HepG2 (cell line): ENCODE results near the gene DAPK3. TPM values are rescaled to one million over a fixed set of nuclear protein-coding genes. Genes with fewer than 3 reads are reported as not detected.
A peak's percentile ranks its signal among the peaks of the same experiment; 100 is the strongest.

Experiments used
- AHR ChIP-seq: IDR thresholded peaks from 2 replicates; pipeline ENCODE4 v1.6.1; 2018; ENCODE audit warnings: missing genetic modification reagents, missing compliant biosample characterization
- BCLAF1 ChIP-seq: fragments of 450-650 bp; IDR thresholded peaks from 2 replicates; pipeline ENCODE4 v1.6.1; 2017; ENCODE audit warnings: mild to moderate bottlenecking
- ELF3 ChIP-seq: IDR thresholded peaks from 2 replicates; pipeline ENCODE4 v1.6.1; 2016; ENCODE audit warnings: missing genetic modification reagents, missing compliant biosample characterization
- NKX3-1 ChIP-seq: sonication (generic); formaldehyde crosslinking; IDR thresholded peaks from 2 replicates; pipeline ENCODE4 v1.5.0; 2020; ENCODE audit warnings: missing genetic modification reagents
- TFE3 ChIP-seq: IDR thresholded peaks from 2 replicates; pipeline ENCODE4 v1.6.1; 2016
- ZBTB7A ChIP-seq: sonication (generic); formaldehyde crosslinking; IDR thresholded peaks from 2 replicates; pipeline ENCODE4 v1.8.0; 2022; ENCODE audit warnings: mild to moderate bottlenecking, missing genetic modification reagents
- ZFYVE20 ChIP-seq: sonication (generic); formaldehyde crosslinking; IDR thresholded peaks from 2 replicates; pipeline ENCODE4 v1.8.0; 2023; ENCODE audit warnings: low read depth, mild to moderate bottlenecking, moderate library complexity, missing genetic modification reagents, borderline replicate concordance
- ZNF136 ChIP-seq: sonication (generic); formaldehyde crosslinking; IDR thresholded peaks from 2 replicates; pipeline ENCODE4 v1.8.1; 2022; ENCODE audit warnings: low read depth, mild to moderate bottlenecking, moderate library complexity, missing genetic modification reagents
- ZNF256 ChIP-seq: sonication (generic); formaldehyde crosslinking; conservative IDR thresholded peaks from 2 replicates; pipeline ENCODE4 v1.4.0; 2020; ENCODE audit warnings: missing genetic modification reagents
- ZNF432 ChIP-seq: sonication (generic); formaldehyde crosslinking; IDR thresholded peaks from 2 replicates; pipeline ENCODE4 v1.5.0; 2020; ENCODE audit warnings: missing genetic modification reagents, mild to moderate bottlenecking, borderline replicate concordance
- ZNF512B ChIP-seq: sonication (generic); formaldehyde crosslinking; IDR thresholded peaks from 2 replicates; pipeline ENCODE4 v1.5.1; 2020; ENCODE audit warnings: missing genetic modification reagents, mild to moderate bottlenecking, borderline replicate concordance
- ZNF546 ChIP-seq: sonication (generic); formaldehyde crosslinking; conservative IDR thresholded peaks from 2 replicates; pipeline ENCODE4 v1.8.1; 2023; ENCODE audit warnings: mild to moderate bottlenecking, missing genetic modification reagents
- ZNF577 ChIP-seq: sonication (generic); formaldehyde crosslinking; IDR thresholded peaks from 2 replicates; pipeline ENCODE4 v1.4.0; 2020; ENCODE audit warnings: mild to moderate bottlenecking, low read depth, missing genetic modification reagents, borderline replicate concordance
- ZNF749 ChIP-seq: sonication (generic); formaldehyde crosslinking; IDR thresholded peaks from 2 replicates; pipeline ENCODE4 v1.8.0; 2022; ENCODE audit warnings: mild to moderate bottlenecking, missing genetic modification reagents, moderate library complexity, borderline replicate concordance
- ZNF788 ChIP-seq: sonication (generic); formaldehyde crosslinking; IDR thresholded peaks from 2 replicates; pipeline ENCODE4 v1.5.0; 2020; ENCODE audit warnings: mild to moderate bottlenecking, missing genetic modification reagents, borderline replicate concordance
- ZSCAN31 ChIP-seq: sonication (generic); formaldehyde crosslinking; IDR thresholded peaks from 2 replicates; pipeline ENCODE4 v1.5.0; 2020; ENCODE audit warnings: low read depth, mild to moderate bottlenecking, missing genetic modification reagents
- polyA plus RNA-seq, 8 experiments: library from polyadenylated mRNA; depleted of rRNA in 3 of 8; stranded (reverse) in 7 of 8; unstranded in 1 of 8; fragments of >200 nt; fragmentation: Illumina TruSeq in 4 of 8; extraction: Trizol in 4 of 8; gene quantifications; 2 replicates each; pipeline versions ENCODE4 v1.2.1 to v1.2.3, GENCODE V29; 2011 to 2016; ENCODE audit warnings: low read depth in 4 of 8, missing spikeins in 1 of 8, mixed read lengths in 1 of 8; ENCODE audit not compliant: insufficient read depth in 1 of 8
- total RNA-seq, 5 experiments: library from RNA; depleted of rRNA; stranded (reverse); fragments of >200 nt; fragmentation: Illumina TruSeq; extraction: Trizol; gene quantifications; 2 replicates each; pipeline ENCODE4 v1.2.3, GENCODE V29; 2016; ENCODE audit warnings: low read depth in 1 of 5
- TF ChIP-seq, protein P1 (sequence below): IDR thresholded peaks from 2 replicates; pipeline ENCODE4 v1.6.1; 2016; ENCODE audit warnings: low read depth
- TF ChIP-seq, protein P2 (sequence below): IDR thresholded peaks from 2 replicates; pipeline ENCODE4 v1.6.1; 2018; ENCODE audit warnings: missing genetic modification reagents, mild to moderate bottlenecking, missing compliant biosample characterization

The DAPK3 gene
- total and polyA plus RNA-seq, 2 of the 13 experiments (the other 11 are each of a cell fraction or from before 2014, with no cell fraction given): 30.5 to 37.3 TPM

- TF ChIP-seq ZNF136 (CRISPR knock-in tag) (no peak), ZNF512B (no peak), ZNF546 (CRISPR knock-in tag) (no peak), ZSCAN31 (CRISPR knock-in tag) (no peak), NKX3-1 (no peak), ZNF577 (no peak), ZBTB7A (CRISPR knock-in tag) (no peak), ZFYVE20 (no peak), TFE3 (peak; percentile 28; the same call in 1 of the 2 replicates), AHR (CRISPR knock-in tag) (no peak), ZNF788 (CRISPR knock-in tag) (no peak), ZNF256 (CRISPR knock-in tag) (no peak), ELF3 (CRISPR knock-in tag) (peak; percentile 50; the same call in 1 of the 2 replicates), ZNF749 (no peak), BCLAF1 (no peak), ZNF432 (CRISPR knock-in tag) (no peak)
- TF ChIP-seq, protein P1, sequence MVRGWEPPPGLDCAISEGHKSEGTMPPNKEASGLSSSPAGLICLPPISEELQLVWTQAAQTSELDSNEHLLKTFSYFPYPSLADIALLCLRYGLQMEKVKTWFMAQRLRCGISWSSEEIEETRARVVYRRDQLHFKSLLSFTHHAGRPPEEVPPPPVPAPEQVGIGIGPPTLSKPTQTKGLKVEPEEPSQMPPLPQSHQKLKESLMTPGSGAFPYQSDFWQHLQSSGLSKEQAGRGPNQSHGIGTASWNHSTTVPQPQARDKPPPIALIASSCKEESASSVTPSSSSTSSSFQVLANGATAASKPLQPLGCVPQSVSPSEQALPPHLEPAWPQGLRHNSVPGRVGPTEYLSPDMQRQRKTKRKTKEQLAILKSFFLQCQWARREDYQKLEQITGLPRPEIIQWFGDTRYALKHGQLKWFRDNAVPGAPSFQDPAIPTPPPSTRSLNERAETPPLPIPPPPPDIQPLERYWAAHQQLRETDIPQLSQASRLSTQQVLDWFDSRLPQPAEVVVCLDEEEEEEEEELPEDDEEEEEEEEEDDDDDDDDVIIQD (CRISPR knock-in tag): 0 out of 2 replicates have a peak, but pooled peaks have one; percentile 16
- TF ChIP-seq, protein P2, sequence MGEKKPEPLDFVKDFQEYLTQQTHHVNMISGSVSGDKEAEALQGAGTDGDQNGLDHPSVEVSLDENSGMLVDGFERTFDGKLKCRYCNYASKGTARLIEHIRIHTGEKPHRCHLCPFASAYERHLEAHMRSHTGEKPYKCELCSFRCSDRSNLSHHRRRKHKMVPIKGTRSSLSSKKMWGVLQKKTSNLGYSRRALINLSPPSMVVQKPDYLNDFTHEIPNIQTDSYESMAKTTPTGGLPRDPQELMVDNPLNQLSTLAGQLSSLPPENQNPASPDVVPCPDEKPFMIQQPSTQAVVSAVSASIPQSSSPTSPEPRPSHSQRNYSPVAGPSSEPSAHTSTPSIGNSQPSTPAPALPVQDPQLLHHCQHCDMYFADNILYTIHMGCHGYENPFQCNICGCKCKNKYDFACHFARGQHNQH: no peak
Measured at GRCh38 chr19:3968556-3969434, 2.1 kb downstream of the DAPK3 start (continued).
